Smooth muscle cell (in vitro differentiated cells): ENCODE results near the gene LDB1. TPM values are rescaled to one million over a fixed set of nuclear protein-coding genes. Genes with fewer than 3 reads are reported as not detected.

ENCODE experiments used
- DNase-seq: peaks from one replicate; lab custom pipeline; 2025; ENCODE audit not compliant: unreplicated experiment; lab: John Stamatoyannopoulos, UW
- H2AFZ ChIP-seq: fragments of 200-600 bp; sonication (generic); 2 replicates; pipeline ENCODE4 v1.6.0; 2016; ENCODE audit warnings: antibody characterized with exemption, low read depth, mild to moderate bottlenecking
- H3F3A ChIP-seq: fragments of 200-600 bp; sonication (generic); 2 replicates; pipeline ENCODE4 v1.6.0; 2017; ENCODE audit warnings: antibody characterized with exemption, low read depth
- H3K27ac ChIP-seq: fragments of 200-600 bp; sonication (generic); 2 replicates; pipeline ENCODE4 v1.5.1; 2016; ENCODE audit warnings: low read depth, mild to moderate bottlenecking
- H3K27me3 ChIP-seq: fragments of 200-600 bp; sonication (generic); 2 replicates; pipeline ENCODE4 v1.6.1; 2016; ENCODE audit warnings: low read depth, mild to moderate bottlenecking
- H3K36me3 ChIP-seq: fragments of 200-600 bp; sonication (generic); 2 replicates; pipeline ENCODE4 v1.5.1; 2016; ENCODE audit warnings: low read depth
- H3K4me1 ChIP-seq: fragments of 200-600 bp; sonication (generic); 2 replicates; pipeline ENCODE4 v1.5.1; 2016; ENCODE audit warnings: low read depth
- H3K4me2 ChIP-seq: fragments of 200-600 bp; sonication (generic); 2 replicates; pipeline ENCODE4 v1.6.0; 2016; ENCODE audit warnings: mild to moderate bottlenecking
- H3K4me3 ChIP-seq: fragments of 200-600 bp; sonication (generic); 2 replicates; pipeline ENCODE4 v1.5.1; 2016; ENCODE audit warnings: mild to moderate bottlenecking
- H3K79me2 ChIP-seq: fragments of 200-600 bp; sonication (generic); 2 replicates; pipeline ENCODE4 v1.6.0; 2016; ENCODE audit warnings: low read depth, mild to moderate bottlenecking
- H3K9ac ChIP-seq: fragments of 200-600 bp; sonication (generic); 2 replicates; pipeline ENCODE4 v1.6.0; 2016; ENCODE audit warnings: low read depth
- H3K9me3 ChIP-seq: fragments of 200-600 bp; sonication (generic); replicated peaks from 2 replicates; pipeline ENCODE4 v1.5.1; 2016; ENCODE audit warnings: low read depth
- H4K20me1 ChIP-seq: fragments of 200-600 bp; sonication (generic); 2 replicates; pipeline ENCODE4 v1.6.0; 2016; ENCODE audit warnings: low read depth
- WGBS: methylation state at CpG from one replicate; pipeline ENCODE4 v1.1.7; 2016; ENCODE audit warnings: low lambda C conversion rate; 5-methylcytosine and 5-hydroxymethylcytosine counted together
- polyA plus RNA-seq: library from polyadenylated mRNA; unstranded; fragments of >200 nt; fragmentation: Nextera tagmentation; extraction: Ambion mirVana; gene quantifications from 2 replicates; pipeline ENCODE4 v1.2.1, GENCODE V29; 2016
- total RNA-seq: library from RNA; depleted of rRNA; stranded (reverse); fragments of >200 nt; gene quantifications from 2 replicates; pipeline ENCODE4 v1.2.3, GENCODE V29; 2014
- TF ChIP-seq, protein P1 (sequence below): fragments of 200-600 bp; sonication (generic); IDR thresholded peaks from 2 replicates; pipeline ENCODE4 v1.5.1; 2017; ENCODE audit warnings: borderline replicate concordance, mild to moderate bottlenecking, antibody characterized with exemption; ENCODE audit not compliant: insufficient read depth, poor library complexity, severe bottlenecking

Gene LDB1
- total and polyA plus RNA-seq, 2 experiments from 2014 or later: 34.4 to 52.5 TPM

DNA sequence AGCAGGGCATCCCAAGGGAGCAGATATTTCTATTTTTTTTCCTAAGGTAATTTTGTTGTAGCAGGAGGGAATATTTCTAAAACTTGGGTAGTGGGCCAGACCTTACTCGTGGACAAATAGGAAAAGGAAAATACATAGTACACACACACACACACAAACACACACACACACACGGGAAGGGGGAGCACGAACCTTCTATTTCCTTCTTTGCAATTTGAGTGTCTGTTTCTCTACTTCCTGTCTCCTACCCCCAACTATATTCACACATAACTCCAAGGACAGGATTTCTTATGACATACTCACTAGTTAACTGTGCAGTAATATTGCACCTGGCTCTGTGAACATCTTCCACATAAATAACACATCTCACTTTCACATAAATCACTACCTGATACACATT is 4.4 kb downstream of the LDB1 start:
- Histone ChIP-seq H3K9ac (no peak overlapping the region), H3K27me3 (no peaks in the 10 kb centered on the region), H3K9me3 (no peaks in the 10 kb centered on the region), H2AFZ (no peak overlapping the region), H3K79me2 (peaks cover 77% of the 10 kb centered on the region), H3K27ac (peak overlapping the region; percentile 91), H3K36me3 (no peaks in the 10 kb centered on the region), H3K4me3 (peak overlapping the region; percentile 90), H3F3A (peaks cover 23% of the 10 kb centered on the region), H4K20me1 (peaks cover 64% of the 10 kb centered on the region), H3K4me1 (peaks cover 53% of the 10 kb centered on the region), H3K4me2 (peak overlapping the region; percentile 97)
- TF ChIP-seq, protein P1, sequence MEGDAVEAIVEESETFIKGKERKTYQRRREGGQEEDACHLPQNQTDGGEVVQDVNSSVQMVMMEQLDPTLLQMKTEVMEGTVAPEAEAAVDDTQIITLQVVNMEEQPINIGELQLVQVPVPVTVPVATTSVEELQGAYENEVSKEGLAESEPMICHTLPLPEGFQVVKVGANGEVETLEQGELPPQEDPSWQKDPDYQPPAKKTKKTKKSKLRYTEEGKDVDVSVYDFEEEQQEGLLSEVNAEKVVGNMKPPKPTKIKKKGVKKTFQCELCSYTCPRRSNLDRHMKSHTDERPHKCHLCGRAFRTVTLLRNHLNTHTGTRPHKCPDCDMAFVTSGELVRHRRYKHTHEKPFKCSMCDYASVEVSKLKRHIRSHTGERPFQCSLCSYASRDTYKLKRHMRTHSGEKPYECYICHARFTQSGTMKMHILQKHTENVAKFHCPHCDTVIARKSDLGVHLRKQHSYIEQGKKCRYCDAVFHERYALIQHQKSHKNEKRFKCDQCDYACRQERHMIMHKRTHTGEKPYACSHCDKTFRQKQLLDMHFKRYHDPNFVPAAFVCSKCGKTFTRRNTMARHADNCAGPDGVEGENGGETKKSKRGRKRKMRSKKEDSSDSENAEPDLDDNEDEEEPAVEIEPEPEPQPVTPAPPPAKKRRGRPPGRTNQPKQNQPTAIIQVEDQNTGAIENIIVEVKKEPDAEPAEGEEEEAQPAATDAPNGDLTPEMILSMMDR: no peak
- DNase-seq: no peak
- WGBS: 31% methylated on average over 3 of the region's 3 CpGs

DNA sequence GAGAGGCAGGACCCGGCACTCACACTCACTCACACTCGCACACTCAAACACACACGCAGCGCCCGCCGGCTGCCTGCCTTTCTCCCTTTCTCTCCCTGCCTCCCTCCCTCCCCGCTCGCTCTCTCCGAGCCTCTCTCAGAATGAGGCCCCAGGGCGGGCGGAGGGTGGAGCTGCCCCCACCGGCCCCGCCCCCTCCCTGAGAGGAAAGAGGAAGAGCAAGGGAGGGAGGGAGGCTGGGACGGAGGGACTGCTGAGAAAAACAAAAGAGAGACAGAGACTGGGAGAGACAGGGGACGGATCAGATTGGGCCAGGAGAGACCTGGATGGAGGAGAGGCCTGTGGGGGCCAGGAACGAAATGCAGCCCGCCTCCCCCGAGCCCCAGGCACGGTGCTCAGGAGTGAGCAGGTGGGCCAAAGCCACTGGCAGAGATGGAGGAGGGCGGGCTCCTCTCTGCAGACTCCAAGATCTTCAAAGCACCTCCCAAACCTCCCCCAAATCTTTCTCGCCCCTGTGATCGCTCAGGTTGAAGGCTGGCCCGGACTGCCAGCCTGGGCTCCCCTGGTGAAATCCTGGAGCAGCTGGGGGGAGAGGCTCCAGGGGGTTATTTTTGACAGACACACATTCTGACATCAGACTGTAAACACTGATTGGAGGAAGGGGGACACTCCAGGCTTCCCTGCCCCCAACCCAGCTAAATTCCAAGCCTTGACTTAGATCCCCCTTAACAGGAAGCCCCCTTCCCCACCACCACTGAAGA is 5.1 kb downstream of the LDB1 start:
- DNase-seq: peak; percentile 64
- Histone ChIP-seq H3K36me3 (peaks cover under 1% of the 10 kb centered on the region), H3K9ac (peak overlapping the region; percentile 95), H3K79me2 (peaks cover 77% of the 10 kb centered on the region), H3K27ac (peak overlapping the region; percentile 91), H3K27me3 (no peaks in the 10 kb centered on the region), H3K4me3 (peak overlapping the region; percentile 90), H3F3A (peaks cover 23% of the 10 kb centered on the region), H4K20me1 (peaks cover 71% of the 10 kb centered on the region), H3K9me3 (no peaks in the 10 kb centered on the region), H3K4me2 (peak overlapping the region; percentile 97), H2AFZ (no peak overlapping the region), H3K4me1 (peaks cover 53% of the 10 kb centered on the region)
- 5% methylated on average over 16 of the region's 23 CpGs for WGBS
- TF ChIP-seq, protein P1: no peak

DNA sequence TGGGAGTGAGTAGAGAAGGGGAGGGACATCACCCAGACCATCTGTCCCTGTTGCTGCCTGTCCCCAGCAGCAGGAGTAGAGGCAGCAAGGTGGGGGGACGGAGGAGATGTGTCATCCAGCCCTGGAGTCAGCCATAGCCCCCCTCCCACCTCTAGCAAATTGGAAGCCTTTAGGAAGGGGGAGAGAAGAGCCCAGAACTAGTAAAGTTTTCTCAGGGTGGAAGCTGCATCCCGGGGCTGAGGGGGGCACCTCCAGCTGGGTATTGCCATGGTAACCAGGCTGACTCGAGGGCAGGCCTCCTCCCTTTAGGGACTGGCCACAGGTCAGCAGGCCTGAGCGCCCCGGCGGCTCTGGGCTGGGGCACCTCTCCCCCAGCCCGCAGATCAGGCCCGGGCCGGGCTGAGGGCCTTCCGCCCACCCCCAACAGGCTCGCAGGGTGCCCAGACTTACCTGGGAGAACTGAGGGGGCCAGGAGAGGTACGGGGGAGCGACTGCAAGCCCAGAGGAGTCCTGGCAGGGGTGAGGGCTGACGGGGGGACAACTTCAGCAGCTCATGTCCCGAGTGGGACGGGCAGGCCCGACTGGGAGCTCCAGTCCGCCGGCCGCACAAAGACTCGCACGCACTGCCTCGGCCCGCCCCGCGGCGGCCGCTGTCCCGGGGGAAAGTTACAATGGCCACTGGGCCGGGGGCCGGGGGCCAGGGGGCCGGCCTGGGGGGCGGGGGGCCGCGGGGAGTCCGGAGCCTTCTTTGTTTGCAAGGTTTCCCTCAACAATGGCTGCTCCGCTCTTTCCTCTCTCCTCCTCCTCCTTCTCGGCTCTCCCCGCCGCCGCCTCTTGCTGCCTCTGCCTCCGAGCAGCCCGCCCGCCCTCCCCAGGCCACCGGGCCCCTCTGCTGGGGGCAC is 6.0 kb downstream of the LDB1 start:
- TF ChIP-seq, protein P1: no peak

More for the DNA sequence above, 6.0 kb downstream of the LDB1 start:
- H3K36me3 ChIP-seq: peaks cover 3% of the 10 kb centered on the region
- no peaks in the 10 kb centered on the region for H3K27me3 ChIP-seq
- H3K79me2 ChIP-seq: peaks cover 74% of the 10 kb centered on the region
- peaks cover 80% of the 10 kb centered on the region for H4K20me1 ChIP-seq
- peak overlapping the region; percentile 90 for H3K4me3 ChIP-seq
- no peak for DNase-seq
- WGBS: under 1% methylated on average over 32 of the region's 45 CpGs
- peaks cover 23% of the 10 kb centered on the region for H3F3A ChIP-seq
- H3K9me3 ChIP-seq: no peaks in the 10 kb centered on the region
- no peak overlapping the region for H2AFZ ChIP-seq
- peak overlapping the region; percentile 95 for H3K9ac ChIP-seq
- peaks cover 53% of the 10 kb centered on the region for H3K4me1 ChIP-seq
- peak overlapping the region; percentile 91 for H3K27ac ChIP-seq
- peak overlapping the region; percentile 97 for H3K4me2 ChIP-seq
